HAP-1 (cell line): ENCODE results near the gene RASAL1.

Source experiments
- DNase-seq, 2 experiments: peaks; one replicate each; pipeline ENCODE4 v3.0.0-alpha.2; 2016 to 2020; ENCODE audit warnings: low spot score in 2 of 2
- H3K27me3 ChIP-seq: fragments of 250-450 bp; sonication (Bioruptor Pico); 2 replicates; pipeline ENCODE4 v1.5.1; 2020; ENCODE audit warnings: low read depth, mild to moderate bottlenecking, moderate library complexity
- H3K36me3 ChIP-seq: fragments of 250-450 bp; sonication (Bioruptor Pico); replicated peaks from 2 replicates; pipeline ENCODE4 v1.5.1; 2020; ENCODE audit warnings: mild to moderate bottlenecking
- H3K4me1 ChIP-seq: fragments of 250-450 bp; sonication (Bioruptor Pico); 2 replicates; pipeline ENCODE4 v1.5.1; 2020; ENCODE audit warnings: mild to moderate bottlenecking
- H3K4me3 ChIP-seq: fragments of 250-450 bp; sonication (Bioruptor Pico); 2 replicates; pipeline ENCODE4 v1.5.1; 2020; ENCODE audit warnings: mild to moderate bottlenecking, moderate library complexity
- H3K9me3 ChIP-seq: fragments of 250-450 bp; sonication (Bioruptor Pico); 2 replicates; pipeline ENCODE4 v1.5.1; 2020; ENCODE audit warnings: mild to moderate bottlenecking, moderate library complexity
- in situ Hi-C: fragments of 300-500 bp; cut with MboI; formaldehyde crosslinking; loops from 3 replicates; pipeline ENCODE4 v1.14.3; 2020; ENCODE audit warnings: low sequenced_read_pairs, inconsistent platforms, mixed read lengths

RASAL1 gene, protein sequence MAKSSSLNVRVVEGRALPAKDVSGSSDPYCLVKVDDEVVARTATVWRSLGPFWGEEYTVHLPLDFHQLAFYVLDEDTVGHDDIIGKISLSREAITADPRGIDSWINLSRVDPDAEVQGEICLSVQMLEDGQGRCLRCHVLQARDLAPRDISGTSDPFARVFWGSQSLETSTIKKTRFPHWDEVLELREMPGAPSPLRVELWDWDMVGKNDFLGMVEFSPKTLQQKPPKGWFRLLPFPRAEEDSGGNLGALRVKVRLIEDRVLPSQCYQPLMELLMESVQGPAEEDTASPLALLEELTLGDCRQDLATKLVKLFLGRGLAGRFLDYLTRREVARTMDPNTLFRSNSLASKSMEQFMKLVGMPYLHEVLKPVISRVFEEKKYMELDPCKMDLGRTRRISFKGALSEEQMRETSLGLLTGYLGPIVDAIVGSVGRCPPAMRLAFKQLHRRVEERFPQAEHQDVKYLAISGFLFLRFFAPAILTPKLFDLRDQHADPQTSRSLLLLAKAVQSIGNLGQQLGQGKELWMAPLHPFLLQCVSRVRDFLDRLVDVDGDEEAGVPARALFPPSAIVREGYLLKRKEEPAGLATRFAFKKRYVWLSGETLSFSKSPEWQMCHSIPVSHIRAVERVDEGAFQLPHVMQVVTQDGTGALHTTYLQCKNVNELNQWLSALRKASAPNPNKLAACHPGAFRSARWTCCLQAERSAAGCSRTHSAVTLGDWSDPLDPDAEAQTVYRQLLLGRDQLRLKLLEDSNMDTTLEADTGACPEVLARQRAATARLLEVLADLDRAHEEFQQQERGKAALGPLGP

DNA sequence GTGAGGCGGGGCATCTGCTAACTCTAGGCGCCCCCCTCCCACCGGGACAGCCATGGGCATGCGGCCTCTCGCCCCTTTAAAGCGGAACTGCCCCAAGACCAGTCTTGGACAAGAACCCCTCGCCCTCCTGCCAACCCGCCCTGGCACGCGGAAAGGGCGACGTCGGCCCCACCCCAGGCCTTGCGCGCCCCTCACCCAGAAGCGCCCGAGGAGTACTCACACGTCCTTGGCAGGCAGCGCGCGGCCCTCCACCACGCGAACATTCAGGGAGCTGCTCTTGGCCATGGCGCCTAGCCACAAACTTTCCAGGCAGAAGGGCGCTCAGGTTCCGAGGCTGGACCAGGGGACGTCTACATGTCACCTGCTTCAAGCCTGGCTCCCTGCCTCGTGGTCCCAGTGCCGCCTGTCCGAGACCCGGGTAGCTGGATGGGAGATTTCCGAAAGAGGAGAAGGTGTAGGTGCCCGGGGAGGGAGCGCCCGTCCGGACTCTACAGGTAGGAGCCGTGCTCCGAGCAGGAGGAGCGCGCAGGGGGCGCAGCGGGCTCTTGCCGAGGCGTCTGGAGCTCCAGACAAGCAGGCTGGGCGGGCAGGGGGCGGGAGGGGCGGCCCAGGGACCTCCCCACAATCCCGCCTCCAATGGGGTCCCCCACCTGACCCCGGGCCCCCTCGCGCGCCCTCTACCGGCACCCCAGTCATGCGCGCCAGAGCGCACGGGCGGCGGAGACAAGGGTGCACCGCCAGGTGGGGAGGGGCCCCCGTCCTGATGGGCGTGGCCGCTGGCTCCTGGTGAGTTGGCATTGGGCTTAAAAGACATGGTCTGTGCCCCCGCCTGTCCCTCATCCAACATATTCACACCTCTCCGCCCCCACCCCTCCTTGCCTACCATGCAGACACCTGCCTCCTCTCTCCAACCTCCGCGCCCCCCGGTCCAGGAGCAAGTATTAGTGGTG lies at the start of gene RASAL1:
Gene RASAL1, minus strand, starts transcription at position 584 of the 950 bp plus-strand sequence. Its CDS starts 299 bp downstream, at position 285.
- in situ Hi-C loops = no loop called here
- no peaks in the 10 kb centered on the region for H3K36me3 ChIP-seq
- no peaks in the 10 kb centered on the region for H3K9me3 ChIP-seq
- peaks cover 4% of the 10 kb centered on the region; the same call in 1 of the 2 replicates for H3K4me1 ChIP-seq
- no peaks in the 10 kb centered on the region for H3K27me3 ChIP-seq
- H3K4me3 ChIP-seq = peak within 1 kb of the TSS; percentile 39
- DNase-seq = peak; percentile 57 to 90

DNA sequence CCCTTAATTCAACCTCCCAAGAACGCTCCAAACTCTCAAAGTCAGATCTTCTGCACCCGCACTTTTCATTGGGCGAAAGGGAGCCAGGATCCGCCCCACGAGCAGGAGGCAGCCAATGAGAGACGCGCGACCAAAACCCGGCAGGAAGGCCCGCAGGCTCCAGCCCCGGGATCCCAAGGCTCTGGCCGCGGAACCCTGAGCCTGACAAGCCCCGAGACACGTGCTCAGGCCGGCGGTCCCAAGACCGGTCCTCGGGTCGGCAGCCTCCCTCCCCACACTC lies 49.3 kb upstream of the RASAL1 start:
- in situ Hi-C loops = no loop called here
- DNase-seq = peak; percentile 87 to 94
- Histone ChIP-seq H3K4me1 (peaks cover 12% of the 10 kb centered on the region), H3K9me3 (no peaks in the 10 kb centered on the region; the same call in 1 of the 2 replicates), H3K4me3 (peak overlapping the region; percentile 99), H3K36me3 (peaks cover 35% of the 10 kb centered on the region), H3K27me3 (no peaks in the 10 kb centered on the region)

DNA sequence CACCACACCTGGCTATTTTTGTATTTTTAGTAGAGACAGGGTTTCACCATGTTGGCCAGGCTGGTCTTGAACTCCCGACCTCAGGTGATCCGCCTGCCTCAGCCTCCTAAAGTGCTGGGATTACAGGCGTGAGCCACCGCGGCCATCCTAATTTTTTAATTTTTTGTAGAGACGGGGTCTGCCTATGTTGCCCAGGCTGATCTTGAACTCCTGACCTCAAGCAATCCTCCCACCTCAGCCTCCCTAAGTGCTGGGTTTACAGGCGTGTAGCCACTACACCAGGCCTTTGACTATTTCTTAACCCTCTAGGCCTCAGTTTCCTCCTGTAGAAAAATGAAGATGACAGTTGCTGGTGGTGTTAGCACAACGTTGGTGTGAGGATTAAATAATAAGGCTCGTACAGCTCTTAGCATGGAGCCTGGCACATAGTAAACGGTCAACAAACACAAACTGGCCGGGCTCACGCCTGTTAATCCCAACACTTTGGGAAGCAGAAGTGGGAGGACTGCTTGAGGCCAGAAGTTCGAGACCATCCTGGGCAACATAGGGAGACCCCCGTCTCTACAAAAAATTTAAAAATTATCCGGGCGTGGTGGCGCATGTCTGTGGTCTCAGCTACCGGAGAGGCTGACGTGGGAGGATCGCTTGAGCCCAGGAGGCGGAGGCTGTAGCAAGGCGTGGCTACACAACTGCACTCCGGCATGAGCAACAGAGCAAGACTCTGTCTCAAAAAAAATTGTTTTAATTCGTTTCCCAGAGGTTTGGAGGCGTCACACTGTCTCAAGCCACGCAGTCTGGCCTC lies 48.7 kb upstream of the RASAL1 start:
- H3K27me3 ChIP-seq = no peaks in the 10 kb centered on the region
- peaks cover 12% of the 10 kb centered on the region for H3K4me1 ChIP-seq
- no peaks in the 10 kb centered on the region; the same call in 1 of the 2 replicates for H3K9me3 ChIP-seq
- no peak for DNase-seq
- in situ Hi-C loops = no loop called here
- H3K36me3 ChIP-seq = peaks cover 39% of the 10 kb centered on the region
- peak overlapping the region; percentile 99 for H3K4me3 ChIP-seq

DNA sequence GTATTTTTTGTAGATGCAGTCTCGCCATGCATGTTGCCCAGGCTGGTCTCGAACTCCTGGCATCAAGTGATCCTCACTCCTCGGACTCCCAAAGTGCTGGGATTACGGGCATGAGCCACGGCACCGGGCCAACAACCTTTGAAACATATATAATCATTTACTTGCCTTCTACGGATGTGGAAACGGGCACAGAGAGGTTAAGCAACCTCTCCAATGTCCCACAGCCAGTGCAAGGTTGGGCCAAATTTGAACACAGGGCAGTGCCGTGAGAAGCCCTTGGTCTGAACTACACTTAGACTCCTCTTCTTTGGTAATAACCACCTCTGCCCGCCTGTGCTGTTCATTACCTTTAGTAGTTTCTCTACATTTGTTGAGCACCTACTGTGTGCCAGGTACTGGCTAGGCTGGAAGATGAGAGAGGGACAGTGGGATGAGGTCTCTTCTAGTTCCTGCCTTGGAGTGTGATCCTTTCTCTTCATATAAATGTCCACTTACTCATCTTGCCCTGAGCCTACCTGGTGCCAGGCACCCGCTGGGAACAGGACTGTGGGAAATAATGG lies 47.5 kb upstream of the RASAL1 start:
- in situ Hi-C loops = no loop called here
- Histone ChIP-seq H3K36me3 (peaks cover 46% of the 10 kb centered on the region), H3K4me3 (no peak overlapping the region), H3K4me1 (peaks cover 12% of the 10 kb centered on the region), H3K27me3 (no peaks in the 10 kb centered on the region), H3K9me3 (no peaks in the 10 kb centered on the region; the same call in 1 of the 2 replicates)
- no peak for DNase-seq

DNA sequence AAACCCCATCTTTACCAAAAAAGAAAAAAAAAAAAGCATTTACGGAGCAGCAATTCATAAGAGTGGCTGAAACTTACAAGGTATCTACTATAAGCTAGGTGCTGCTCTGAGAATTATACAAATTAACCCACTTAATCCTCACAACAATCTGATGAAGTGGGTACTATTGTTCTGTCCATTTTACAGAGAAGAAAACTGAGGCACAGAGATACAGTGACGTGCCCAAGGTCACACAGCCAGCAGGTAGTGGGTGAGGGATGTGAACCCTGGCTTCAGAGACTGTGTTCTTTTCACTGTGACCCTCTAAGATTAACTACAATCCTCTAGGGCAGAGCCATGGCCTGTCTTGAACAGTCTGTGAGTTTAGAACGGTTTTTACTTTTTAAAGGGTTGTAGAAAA lies 46.4 kb upstream of the RASAL1 start:
- H3K4me1 ChIP-seq = peaks cover 12% of the 10 kb centered on the region
- no peaks in the 10 kb centered on the region; the same call in 1 of the 2 replicates for H3K9me3 ChIP-seq
- H3K27me3 ChIP-seq = no peaks in the 10 kb centered on the region
- in situ Hi-C loops = no loop called here
- DNase-seq = no peak
- H3K4me3 ChIP-seq = no peak overlapping the region
- H3K36me3 ChIP-seq = peaks cover 57% of the 10 kb centered on the region

DNA sequence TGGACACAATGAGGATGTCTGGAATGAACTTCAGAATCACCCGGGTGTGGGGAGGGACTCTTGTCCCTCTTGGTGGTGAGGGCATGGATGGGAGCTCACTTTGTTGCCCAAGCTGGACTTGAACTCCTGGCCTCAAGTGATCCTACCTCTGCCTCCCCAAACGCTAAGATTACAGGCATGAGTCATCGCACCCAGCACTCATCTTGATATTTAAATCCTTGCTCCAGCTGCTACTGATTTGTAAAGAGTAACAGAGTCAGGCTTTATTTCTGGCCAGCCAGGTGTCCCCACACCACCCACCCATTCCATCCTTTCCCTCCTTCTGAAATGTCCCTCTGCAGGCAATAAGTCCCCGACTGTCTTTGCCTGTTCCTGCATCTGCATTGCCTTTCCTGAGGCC lies 44.8 kb upstream of the RASAL1 start:
- Histone ChIP-seq H3K4me1 (peaks cover 5% of the 10 kb centered on the region; the same call in 1 of the 2 replicates), H3K9me3 (no peaks in the 10 kb centered on the region; the same call in 1 of the 2 replicates), H3K4me3 (no peak overlapping the region), H3K27me3 (no peaks in the 10 kb centered on the region), H3K36me3 (peaks cover 66% of the 10 kb centered on the region)
- in situ Hi-C loops = no loop called here
- no peak for DNase-seq

DNA sequence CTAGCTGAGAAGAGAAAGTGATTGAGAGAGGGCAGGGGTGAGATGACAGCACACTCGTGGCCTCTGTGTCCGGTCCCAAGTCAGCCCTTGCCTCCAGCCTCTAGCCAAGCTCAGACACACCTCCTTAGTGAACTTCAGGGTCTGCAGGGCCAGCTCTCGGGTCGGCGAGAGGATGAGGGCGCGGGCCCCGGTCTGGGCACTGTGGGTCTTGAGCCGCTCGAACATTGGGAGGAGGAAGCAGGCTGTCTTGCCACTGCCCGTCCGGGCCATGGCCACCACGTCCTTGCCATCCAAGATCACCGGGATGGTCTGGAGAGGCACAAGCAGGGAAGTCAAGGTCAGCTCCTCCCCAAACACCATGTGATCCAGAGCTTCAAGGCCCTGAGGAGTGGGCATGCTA lies 43.5 kb upstream of the RASAL1 start:
- DNase-seq = no peak
- Histone ChIP-seq H3K4me1 (peaks cover 2% of the 10 kb centered on the region; the same call in 1 of the 2 replicates), H3K36me3 (peaks cover 70% of the 10 kb centered on the region), H3K4me3 (no peak overlapping the region), H3K9me3 (no peaks in the 10 kb centered on the region), H3K27me3 (no peaks in the 10 kb centered on the region)
- in situ Hi-C loops = no loop called here

DNA sequence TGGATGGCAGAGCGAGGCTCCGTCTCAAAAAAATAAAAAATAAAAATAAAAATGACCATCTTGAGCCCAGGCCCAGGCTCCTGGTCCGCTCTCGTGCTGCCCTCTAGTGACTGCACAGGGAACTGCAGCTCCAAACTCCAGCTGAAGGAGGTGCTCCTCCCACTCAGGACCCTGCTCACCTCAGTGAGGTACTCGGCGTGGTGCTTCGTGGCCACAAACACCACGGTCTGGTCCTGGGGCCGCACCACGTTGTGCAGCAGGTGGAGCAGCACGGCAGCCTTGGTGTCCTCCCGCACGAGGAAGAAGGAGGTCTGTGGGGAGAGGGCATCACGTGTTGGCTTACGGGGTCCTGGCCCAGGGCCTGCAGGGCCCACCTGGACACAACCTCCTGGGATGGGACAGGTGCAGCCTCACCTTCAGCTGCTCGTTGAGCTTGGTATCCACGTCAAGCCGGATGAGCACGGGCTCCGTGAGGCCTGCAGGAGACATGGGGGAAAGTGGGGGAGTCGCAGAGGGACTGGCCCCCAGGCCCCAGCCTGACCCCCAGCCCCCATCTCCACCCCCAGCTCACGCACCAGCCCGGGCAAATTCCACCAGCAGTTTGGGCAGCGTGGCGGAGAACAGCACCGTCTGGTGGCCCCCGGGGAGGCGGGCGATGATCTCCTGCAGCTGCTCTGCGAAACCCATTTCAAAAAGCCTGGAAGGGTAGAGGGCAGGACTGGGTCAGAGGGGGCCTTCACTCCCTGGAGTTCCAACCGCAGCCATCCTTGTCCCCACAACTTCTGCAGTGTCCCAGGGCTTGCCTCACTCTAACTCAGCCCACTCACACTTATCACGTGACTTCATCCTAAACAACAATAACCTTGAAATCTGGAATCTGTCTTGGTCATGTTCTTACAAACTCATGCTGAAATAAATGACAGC lies 39.2 kb upstream of the RASAL1 start:
- DNase-seq = peak in 1 of 2 experiments; percentile 88
- in situ Hi-C loops = loop anchor here (5.0 kb wide), 1 partner anchor 127 kb away; no protein-coding TSS in a partner anchor
- H3K4me3 ChIP-seq = no peak overlapping the region
- H3K27me3 ChIP-seq = no peaks in the 10 kb centered on the region
- H3K4me1 ChIP-seq = no peaks in the 10 kb centered on the region
- H3K36me3 ChIP-seq = peaks cover 87% of the 10 kb centered on the region
- no peaks in the 10 kb centered on the region for H3K9me3 ChIP-seq

DNA sequence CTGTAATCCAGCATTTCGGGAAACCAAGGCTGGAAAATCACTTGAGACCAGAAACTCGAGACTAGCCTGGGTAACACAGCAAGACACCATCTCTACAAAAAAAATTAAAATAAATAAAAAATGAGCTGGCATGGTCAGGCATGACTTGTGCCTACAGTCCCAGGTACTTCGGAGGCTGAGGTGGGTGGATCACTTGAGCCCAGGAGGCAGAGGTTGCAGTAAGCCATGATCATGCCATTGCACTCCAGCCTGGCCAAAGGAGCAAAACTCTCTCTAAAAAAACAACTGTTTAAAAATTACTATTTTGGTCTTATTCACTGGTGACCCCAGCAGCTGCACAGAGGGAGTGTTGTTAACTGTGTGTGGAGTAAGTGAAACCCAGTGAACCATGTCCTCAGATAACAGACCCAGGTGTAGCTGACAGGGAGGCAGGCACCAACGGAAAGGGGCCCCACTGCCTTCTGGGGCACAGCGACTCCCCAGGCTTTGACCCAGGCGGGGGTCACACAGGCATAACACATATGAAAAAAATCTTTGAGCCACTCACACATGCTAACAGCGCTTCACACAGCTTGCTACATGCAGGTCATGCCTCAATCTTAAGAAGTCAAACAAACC lies 37.6 kb upstream of the RASAL1 start:
- H3K36me3 ChIP-seq = peaks cover 87% of the 10 kb centered on the region

DNA sequence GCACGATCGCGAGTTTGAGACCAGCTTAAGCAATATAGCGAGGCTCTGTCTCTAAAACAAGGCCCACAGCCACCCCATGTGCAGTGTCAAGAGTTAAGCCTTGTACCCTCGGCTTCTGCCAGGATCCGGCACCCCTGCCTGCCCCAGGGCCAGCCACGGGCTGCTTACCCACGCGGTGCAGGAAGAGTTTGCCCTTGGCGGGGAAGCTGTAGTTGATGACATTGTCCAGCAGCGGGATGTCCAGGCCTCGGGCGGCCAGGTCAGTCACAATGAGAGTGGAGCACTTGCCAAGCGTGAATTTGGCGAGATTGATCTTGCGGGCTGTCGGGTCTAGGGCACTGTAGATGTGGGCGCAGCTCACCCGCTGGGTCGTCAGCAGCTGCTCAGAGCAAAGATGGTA lies 36.6 kb upstream of the RASAL1 start:
- DNase-seq = no peak
- Histone ChIP-seq H3K4me1 (no peaks in the 10 kb centered on the region), H3K36me3 (peaks cover 87% of the 10 kb centered on the region), H3K9me3 (no peaks in the 10 kb centered on the region), H3K4me3 (no peak overlapping the region), H3K27me3 (no peaks in the 10 kb centered on the region)
- in situ Hi-C loops = loop anchor here (5.0 kb wide), 1 partner anchor 125 kb away; no protein-coding TSS in a partner anchor

More for the DNA sequence above, 37.6 kb upstream of the RASAL1 start:
- Histone ChIP-seq H3K27me3 (no peaks in the 10 kb centered on the region), H3K9me3 (no peaks in the 10 kb centered on the region), H3K4me1 (no peaks in the 10 kb centered on the region), H3K4me3 (no peak overlapping the region)
- DNase-seq = no peak
- in situ Hi-C loops = loop anchor here (5.0 kb wide), 1 partner anchor 126 kb away; no protein-coding TSS in a partner anchor

DNA sequence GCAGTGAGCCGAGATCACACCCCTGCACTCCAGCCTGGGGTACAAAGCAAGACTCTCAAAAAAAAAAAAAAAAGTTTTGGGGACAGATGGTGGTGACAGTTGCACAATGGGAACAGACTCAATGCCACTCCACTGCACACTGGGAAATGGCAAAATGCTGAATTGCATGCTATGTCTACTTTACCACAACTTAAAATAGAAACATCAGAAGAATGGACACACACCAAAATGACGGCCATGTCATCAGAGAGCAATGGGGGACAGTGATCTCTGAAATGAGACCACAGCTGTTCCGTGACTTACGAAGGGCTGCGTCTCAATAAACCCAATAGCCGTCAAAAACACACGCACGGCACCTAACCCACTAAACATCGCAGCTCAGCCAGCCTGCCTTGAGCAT lies 36.0 kb upstream of the RASAL1 start:
- no peaks in the 10 kb centered on the region for H3K4me1 ChIP-seq
- H3K27me3 ChIP-seq = no peaks in the 10 kb centered on the region
- peaks cover 87% of the 10 kb centered on the region for H3K36me3 ChIP-seq
- DNase-seq = no peak
- H3K9me3 ChIP-seq = no peaks in the 10 kb centered on the region
- H3K4me3 ChIP-seq = no peak overlapping the region
- in situ Hi-C loops = loop anchor here (5.0 kb wide), 1 partner anchor 124 kb away; no protein-coding TSS in a partner anchor
